GM12864 (cell line): ENCODE measurements around the gene SREBF1.

Source experiments
- DNase-seq: peaks from one replicate; pipeline ENCODE4 v3.0.0-alpha.2; 2011; ENCODE audit warnings: low read depth
- H3K4me3 ChIP-seq: 2 replicates; pipeline ENCODE4 v1.5.1; 2011; ENCODE audit warnings: mild to moderate bottlenecking, low read depth, low read length, control low read depth
- TF ChIP-seq, protein P1 (sequence below): IDR thresholded peaks from 2 replicates; pipeline ENCODE4 v1.5.1; 2011; ENCODE audit warnings: low read depth, mild to moderate bottlenecking, moderate library complexity, low read length, control low read depth, inconsistent platforms; ENCODE audit errors: missing control alignments

Gene SREBF1

DNA sequence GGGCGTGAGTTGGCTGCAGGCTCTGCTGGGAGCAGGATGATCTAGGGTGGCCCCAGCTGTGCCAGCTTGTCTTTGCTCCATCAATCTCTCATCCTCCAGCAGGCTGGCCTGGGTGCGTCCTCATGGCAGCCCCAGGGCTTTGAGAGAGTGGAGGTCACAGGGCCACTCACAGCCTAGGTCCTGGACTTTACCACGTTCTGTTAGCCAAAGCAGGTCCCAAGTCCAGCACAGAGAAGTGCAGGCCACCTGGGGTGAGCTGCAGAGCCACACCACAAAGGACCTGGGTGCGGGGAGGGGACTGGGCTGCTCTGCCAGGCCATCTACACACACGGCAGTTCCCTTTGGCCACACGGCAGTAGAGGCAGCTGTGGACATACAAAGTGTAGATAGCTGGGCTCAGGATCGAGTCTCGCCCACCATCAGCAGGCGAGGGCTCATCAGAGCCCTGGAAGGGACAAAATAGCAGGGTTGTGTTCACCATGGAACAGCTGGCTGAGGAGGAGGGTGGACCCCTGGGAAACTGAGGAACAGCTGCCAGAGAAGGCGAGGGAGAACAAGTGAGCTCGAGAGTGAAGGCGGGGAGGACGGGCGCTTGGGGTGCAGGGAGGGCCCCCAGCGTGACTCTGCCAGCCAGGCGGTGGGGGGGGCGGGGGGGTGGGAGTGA, 30.0 kb downstream of the SREBF1 start:
- TF ChIP-seq, protein P1, sequence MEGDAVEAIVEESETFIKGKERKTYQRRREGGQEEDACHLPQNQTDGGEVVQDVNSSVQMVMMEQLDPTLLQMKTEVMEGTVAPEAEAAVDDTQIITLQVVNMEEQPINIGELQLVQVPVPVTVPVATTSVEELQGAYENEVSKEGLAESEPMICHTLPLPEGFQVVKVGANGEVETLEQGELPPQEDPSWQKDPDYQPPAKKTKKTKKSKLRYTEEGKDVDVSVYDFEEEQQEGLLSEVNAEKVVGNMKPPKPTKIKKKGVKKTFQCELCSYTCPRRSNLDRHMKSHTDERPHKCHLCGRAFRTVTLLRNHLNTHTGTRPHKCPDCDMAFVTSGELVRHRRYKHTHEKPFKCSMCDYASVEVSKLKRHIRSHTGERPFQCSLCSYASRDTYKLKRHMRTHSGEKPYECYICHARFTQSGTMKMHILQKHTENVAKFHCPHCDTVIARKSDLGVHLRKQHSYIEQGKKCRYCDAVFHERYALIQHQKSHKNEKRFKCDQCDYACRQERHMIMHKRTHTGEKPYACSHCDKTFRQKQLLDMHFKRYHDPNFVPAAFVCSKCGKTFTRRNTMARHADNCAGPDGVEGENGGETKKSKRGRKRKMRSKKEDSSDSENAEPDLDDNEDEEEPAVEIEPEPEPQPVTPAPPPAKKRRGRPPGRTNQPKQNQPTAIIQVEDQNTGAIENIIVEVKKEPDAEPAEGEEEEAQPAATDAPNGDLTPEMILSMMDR = no peak
- DNase-seq = no peak
- H3K4me3 ChIP-seq = no peak overlapping the region

DNA sequence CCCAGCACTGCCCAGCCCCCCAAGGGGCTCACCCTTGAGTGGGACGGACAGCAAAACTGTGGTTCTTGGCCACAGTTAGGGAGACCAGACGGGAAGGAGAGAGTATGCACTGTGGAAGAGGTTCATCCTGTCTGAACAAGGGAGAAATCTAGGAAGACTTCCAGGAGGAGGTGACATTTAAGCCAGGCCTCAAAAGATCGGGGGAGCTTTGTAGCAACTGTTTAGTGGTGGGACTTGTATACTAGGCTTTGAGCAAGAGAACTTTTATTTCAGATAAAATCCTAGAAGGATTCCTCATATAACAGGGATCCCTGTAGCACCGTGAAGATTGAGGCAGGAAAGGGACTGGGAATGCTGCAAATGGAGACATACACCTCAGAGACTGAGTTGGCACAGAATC, 30.8 kb downstream of the SREBF1 start:
- DNase-seq = no peak
- TF ChIP-seq, protein P1 = no peak
- no peak overlapping the region for H3K4me3 ChIP-seq

DNA sequence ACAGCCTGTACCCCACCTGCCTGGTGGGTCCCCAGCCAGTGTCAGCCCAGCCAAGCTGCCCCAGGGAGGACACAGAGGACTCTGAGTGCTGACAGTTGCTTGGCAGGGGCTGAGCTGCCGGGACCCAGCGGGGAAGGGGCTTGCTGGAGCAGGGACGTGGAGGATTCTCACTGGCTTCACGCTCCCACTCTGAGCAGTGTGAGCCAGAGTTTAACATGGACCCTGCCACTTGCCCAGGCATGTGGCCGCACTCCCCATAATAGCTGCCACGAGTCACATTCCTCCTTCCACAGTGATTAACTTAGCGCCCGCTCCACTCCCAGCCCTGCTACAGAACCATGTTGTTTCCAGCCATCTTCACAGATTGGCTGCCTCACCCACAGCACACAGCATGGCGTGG, 31.2 kb downstream of the SREBF1 start:
- DNase-seq = no peak
- no peak overlapping the region for H3K4me3 ChIP-seq
- TF ChIP-seq, protein P1 = no peak

DNA sequence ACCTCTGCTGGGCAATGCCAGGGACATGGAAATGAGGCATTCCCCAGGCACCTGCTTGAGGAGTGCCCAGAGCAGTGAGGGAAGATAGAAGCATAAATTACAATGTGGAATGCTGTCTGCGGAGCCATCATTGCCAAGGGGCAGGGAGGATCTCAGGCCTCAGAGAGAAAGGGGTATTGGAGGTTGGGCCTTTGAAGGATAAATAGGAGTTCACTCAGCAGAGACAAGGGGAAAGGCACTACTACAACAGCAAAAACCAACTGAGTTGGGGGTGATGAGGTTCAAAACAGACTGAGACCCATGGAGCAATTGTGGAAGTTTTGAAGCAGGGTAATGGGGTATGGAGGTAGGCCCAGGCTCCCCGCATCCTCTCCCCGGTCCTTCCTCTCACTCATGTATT, 32.8 kb downstream of the SREBF1 start:
- TF ChIP-seq, protein P1 = no peak
- DNase-seq = no peak
- H3K4me3 ChIP-seq = no peak overlapping the region

DNA sequence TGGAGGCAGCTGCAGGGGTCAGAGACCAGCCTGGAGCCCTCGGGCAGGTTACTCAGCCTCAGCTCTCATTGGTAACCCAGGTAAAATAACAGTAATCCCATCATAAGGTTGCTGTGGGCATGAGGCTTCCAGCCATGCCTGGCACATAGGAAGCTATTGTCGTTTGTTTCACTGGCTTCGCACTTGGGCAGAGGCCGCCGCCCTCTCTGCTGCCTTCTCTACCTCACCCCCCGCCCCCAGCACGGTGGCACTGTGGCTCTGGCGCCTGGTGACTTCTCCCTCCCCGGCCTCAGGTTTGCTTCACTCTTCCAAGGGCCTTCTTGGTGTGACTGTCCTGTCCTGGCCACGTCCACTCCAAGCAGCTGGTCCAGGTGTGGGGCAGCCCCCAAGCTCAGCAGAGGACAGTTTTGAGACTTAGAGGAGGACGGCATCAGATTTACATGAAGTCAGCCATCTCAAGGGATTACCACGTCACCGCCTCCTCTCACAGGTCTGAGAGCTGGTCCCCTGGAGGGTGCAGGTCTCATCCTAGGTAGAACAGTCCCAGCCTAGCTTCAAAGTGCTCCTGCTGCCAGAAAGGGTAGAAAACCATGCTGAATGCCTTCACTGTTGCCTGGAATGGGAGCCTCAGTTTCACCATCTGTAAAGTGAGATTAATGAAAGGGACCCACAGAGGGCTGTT, 34.8 kb downstream of the SREBF1 start:
- TF ChIP-seq, protein P1 = no peak
- no peak for DNase-seq
- no peak overlapping the region for H3K4me3 ChIP-seq

DNA sequence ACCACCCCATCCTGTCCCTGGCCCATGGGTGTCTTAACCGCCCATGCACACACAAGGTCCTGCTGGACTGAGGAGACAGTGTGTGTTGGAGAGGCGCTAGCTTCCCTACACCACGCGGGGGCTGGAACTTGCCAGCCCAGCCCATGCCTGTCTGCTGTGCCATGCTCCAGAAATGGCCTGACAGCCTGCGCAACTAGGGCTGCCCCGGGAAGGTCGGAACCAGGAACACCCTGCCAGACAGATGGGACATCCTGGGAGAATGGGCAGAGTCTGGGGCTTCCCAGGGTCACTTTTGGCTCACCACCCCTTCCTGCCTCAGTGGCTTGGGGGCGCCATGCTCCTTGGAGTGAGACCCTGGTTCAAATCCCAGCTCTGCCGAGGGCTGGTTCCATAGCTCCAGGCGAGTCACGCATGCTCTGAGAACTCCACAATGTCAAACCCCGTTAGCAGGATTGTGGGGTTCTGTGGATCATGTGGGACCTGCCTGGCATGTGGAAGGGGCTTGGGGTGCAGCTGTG, 36.2 kb downstream of the SREBF1 start:
- DNase-seq = no peak
- no peak overlapping the region for H3K4me3 ChIP-seq
- TF ChIP-seq, protein P1 = no peak
